ENCODE measurements around the gene TBC1D5. TPM values are rescaled to one million over a fixed set of nuclear protein-coding genes. Genes with fewer than 3 reads are reported as not detected.

TBC1D5 gene
- total and polyA plus RNA-seq, 7 donors: 7.2 to 82.3 (median 43.7) TPM

DNA sequence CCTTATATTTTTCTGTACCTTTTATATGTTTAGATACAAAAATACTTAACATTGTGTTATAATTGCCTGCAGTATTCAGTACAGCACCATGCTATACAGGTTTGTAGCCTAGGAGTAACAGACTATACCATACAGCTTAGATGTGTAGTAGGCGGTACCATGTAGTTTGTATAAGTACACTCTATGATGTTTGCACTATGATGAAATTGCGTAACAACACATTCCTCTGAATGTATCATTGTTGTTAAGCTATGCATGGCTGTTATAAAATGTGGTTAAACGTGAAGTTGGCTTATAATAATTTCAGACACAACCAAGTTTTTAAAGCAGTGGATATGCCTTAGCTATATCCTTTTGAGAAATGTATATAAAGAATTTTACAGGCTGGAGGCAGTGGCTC lies 529.3 kb downstream of the TBC1D5 start:
- WGBS, 2 donors: 51 to 80% methylated on average over 3 of the region's 3 CpGs
- Histone ChIP-seq H3K36me3 (peaks cover 0 to 19% (median 1%) of the 10 kb centered on the region in 4 donors), H3K9me3 (no peaks in the 10 kb centered on the region), H3K27me3 (no peaks in the 10 kb centered on the region), H3K27ac (no peak overlapping the region), H3K4me3 (no peak overlapping the region), H3K4me1 (no peaks in the 10 kb centered on the region)
- no peak for DNase-seq
- TF ChIP-seq POLR2AphosphoS5 (IDR thresholded peaks at IDR 0.05) (no peak), EP300 (IDR thresholded peaks at IDR 0.05) (no peak)
- TF ChIP-seq, protein P1, sequence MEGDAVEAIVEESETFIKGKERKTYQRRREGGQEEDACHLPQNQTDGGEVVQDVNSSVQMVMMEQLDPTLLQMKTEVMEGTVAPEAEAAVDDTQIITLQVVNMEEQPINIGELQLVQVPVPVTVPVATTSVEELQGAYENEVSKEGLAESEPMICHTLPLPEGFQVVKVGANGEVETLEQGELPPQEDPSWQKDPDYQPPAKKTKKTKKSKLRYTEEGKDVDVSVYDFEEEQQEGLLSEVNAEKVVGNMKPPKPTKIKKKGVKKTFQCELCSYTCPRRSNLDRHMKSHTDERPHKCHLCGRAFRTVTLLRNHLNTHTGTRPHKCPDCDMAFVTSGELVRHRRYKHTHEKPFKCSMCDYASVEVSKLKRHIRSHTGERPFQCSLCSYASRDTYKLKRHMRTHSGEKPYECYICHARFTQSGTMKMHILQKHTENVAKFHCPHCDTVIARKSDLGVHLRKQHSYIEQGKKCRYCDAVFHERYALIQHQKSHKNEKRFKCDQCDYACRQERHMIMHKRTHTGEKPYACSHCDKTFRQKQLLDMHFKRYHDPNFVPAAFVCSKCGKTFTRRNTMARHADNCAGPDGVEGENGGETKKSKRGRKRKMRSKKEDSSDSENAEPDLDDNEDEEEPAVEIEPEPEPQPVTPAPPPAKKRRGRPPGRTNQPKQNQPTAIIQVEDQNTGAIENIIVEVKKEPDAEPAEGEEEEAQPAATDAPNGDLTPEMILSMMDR (IDR thresholded peaks at IDR 0.05): no peak
- intact Hi-C loops (cut with DNase I): no loop called here

DNA sequence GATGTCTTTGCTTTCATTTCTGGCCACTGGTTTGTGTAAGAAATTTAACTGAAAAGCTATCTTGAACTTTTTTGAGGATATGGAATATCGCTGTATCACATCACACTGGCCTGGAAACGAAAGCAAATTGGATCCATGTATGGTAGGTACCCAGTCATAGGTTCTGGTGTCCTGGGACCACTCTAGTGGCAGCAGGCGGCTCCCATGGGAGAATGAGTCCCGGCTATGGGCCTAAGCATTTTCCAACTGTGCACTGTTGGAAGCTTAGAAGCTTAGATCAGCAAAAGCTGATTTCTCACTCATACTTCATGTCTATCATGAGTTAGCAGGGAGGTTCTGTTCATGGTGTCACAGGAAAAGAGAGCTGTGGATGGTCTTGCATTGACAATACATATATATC lies 534.5 kb downstream of the TBC1D5 start:
- Histone ChIP-seq H3K9me3 (no peaks in the 10 kb centered on the region), H3K36me3 (peaks cover 0 to 13% (median 1%) of the 10 kb centered on the region in 4 donors), H3K27ac (no peak overlapping the region), H3K27me3 (no peaks in the 10 kb centered on the region), H3K4me1 (peaks cover 0 to 7% (median 2%) of the 10 kb centered on the region in 4 donors), H3K4me3 (no peak overlapping the region)
- 95% methylated on average over 4 of the region's 4 CpGs for WGBS, 2 donors
- intact Hi-C loops (cut with DNase I): no loop called here
- no peak for DNase-seq
- TF ChIP-seq, protein P1 (IDR thresholded peaks at IDR 0.05): no peak
- TF ChIP-seq POLR2A (IDR thresholded peaks at IDR 0.05): no peak
- no peak for TF ChIP-seq EP300 (IDR thresholded peaks at IDR 0.05)
- no peak for TF ChIP-seq POLR2AphosphoS5 (IDR thresholded peaks at IDR 0.05)

DNA sequence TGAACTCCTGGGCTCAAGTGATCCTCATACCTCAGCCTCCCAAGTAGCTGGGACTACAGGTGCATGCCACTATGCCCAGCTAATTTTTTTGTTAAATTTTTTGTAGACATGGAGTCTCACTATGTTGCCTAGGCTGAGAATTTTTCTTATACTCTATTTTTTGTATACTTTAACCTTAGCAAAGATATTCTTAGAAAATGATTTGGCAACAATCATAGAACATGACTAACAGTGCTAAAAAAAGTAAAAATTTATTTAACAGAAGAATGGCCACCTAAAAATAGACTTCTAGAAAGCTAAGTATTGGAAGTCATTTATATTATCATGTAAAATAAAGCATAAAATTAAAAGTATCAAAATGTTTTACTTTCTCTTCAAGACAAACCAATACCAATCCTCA lies 535.4 kb downstream of the TBC1D5 start:
- H3K4me1 ChIP-seq: peaks cover 0 to 7% (median 2%) of the 10 kb centered on the region in 4 donors
- H3K27me3 ChIP-seq: no peaks in the 10 kb centered on the region
- intact Hi-C loops (cut with DNase I): no loop called here
- H3K9me3 ChIP-seq: peaks cover 0 to 2% (median 0%) of the 10 kb centered on the region in 4 donors
- TF ChIP-seq, protein P1 (IDR thresholded peaks at IDR 0.05): no peak
- TF ChIP-seq POLR2A (IDR thresholded peaks at IDR 0.05) (no peak), POLR2AphosphoS5 (IDR thresholded peaks at IDR 0.05) (no peak), EP300 (IDR thresholded peaks at IDR 0.05) (no peak)
- H3K27ac ChIP-seq: no peak overlapping the region
- H3K4me3 ChIP-seq: no peak overlapping the region
- peaks cover 0 to 14% (median 1%) of the 10 kb centered on the region in 4 donors for H3K36me3 ChIP-seq
- no peak for DNase-seq

DNA sequence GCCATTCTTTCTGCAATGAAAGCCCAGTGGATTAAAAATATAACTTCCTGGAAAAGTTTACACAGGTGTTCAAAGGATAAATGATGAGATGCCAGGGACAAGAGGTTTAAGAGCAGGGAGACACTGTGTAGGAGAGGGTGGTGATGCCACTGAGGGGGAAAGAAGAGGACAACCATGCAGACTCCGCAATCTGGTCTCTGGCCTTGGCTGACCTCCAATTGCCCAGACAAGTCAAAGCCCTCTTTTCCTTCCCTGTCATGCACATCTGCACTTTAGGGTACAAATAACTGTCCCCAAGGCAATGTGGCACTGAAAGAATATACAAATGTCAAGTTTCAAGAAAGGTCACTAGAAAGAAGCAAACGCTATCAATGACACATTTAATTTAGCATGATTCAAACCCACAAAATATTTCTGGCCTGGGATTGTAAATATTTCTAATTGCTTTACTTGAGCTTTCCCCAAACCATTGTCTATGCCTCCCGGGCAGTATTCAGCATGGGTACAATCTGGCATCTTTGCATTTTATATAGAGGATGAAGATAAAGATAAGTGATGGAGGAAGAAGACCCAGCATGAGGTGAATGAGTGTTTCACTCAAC lies 538.3 kb downstream of the TBC1D5 start:
- H3K4me3 ChIP-seq: no peak overlapping the region
- no peak overlapping the region for H3K27ac ChIP-seq
- H3K36me3 ChIP-seq: peaks cover 0 to 19% (median 0%) of the 10 kb centered on the region in 4 donors
- intact Hi-C loops (cut with DNase I): no loop called here
- peaks cover 0 to 7% (median 2%) of the 10 kb centered on the region in 4 donors for H3K4me1 ChIP-seq
- WGBS, 2 donors: 87 to 93% methylated on average over 3 of the region's 3 CpGs
- peaks cover 0 to 2% (median 0%) of the 10 kb centered on the region in 4 donors for H3K9me3 ChIP-seq
- H3K27me3 ChIP-seq: no peaks in the 10 kb centered on the region
- DNase-seq: no peak
- TF ChIP-seq POLR2A (IDR thresholded peaks at IDR 0.05) (no peak), EP300 (IDR thresholded peaks at IDR 0.05) (no peak), POLR2AphosphoS5 (IDR thresholded peaks at IDR 0.05) (no peak)
- TF ChIP-seq, protein P1 (IDR thresholded peaks at IDR 0.05): no peak

DNA sequence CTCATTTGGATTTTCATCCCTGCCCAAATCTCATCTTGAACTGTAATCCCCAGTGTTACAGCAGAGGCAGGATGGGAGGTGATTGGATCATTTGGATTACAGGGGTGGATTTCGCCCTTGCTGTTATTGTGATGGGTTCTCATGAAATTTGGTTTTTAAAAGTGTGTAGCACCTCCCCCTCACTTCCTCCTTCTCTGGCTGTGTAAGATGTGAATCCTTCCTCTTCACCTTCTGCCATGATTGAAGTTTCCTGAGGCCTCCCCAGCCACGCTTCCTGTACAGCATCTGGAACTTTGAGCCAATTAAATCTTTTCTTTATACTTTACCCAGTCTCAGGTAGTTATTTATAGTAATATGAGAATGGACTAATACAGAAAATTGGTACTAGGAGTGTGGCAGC lies 540.9 kb downstream of the TBC1D5 start:
- H3K36me3 ChIP-seq: peaks cover 0 to 19% (median 0%) of the 10 kb centered on the region in 4 donors
- H3K4me1 ChIP-seq: no peaks in the 10 kb centered on the region
- 95 to 96% methylated on average over 2 of the region's 2 CpGs for WGBS, 2 donors
- H3K27me3 ChIP-seq: no peaks in the 10 kb centered on the region
- TF ChIP-seq, protein P1 (IDR thresholded peaks at IDR 0.05): no peak
- TF ChIP-seq EP300 (IDR thresholded peaks at IDR 0.05) (no peak), POLR2AphosphoS5 (IDR thresholded peaks at IDR 0.05) (no peak), POLR2A (IDR thresholded peaks at IDR 0.05) (no peak)
- H3K27ac ChIP-seq: no peak overlapping the region
- DNase-seq: no peak
- H3K4me3 ChIP-seq: no peak overlapping the region
- intact Hi-C loops (cut with DNase I): no loop called here
- peaks cover 0 to 2% (median 0%) of the 10 kb centered on the region in 4 donors for H3K9me3 ChIP-seq

Data from sigmoid colon (tissue), 7 donors.